HUES6 (cell line): ENCODE results near the gene AUH.

ENCODE experiments used
- H3K27ac ChIP-seq: 2 replicates; pipeline ENCODE4 v1.7.0; 2013; ENCODE audit warnings: low read depth, mild to moderate bottlenecking, low read length, inconsistent platforms
- H3K27me3 ChIP-seq: 2 replicates; pipeline ENCODE4 v1.6.1; 2013; ENCODE audit warnings: low read length; ENCODE audit not compliant: control insufficient read depth, insufficient read depth
- H3K36me3 ChIP-seq: 2 replicates; pipeline ENCODE4 v1.6.1; 2013; ENCODE audit warnings: low read length; ENCODE audit not compliant: control insufficient read depth, insufficient read depth
- H3K4me1 ChIP-seq: 2 replicates; pipeline ENCODE4 v1.6.1; 2013; ENCODE audit warnings: low read length; ENCODE audit not compliant: control insufficient read depth, insufficient read depth
- H3K4me3 ChIP-seq: 2 replicates; pipeline ENCODE4 v1.5.1; 2013; ENCODE audit warnings: low read depth, low read length
- H3K9ac ChIP-seq: one replicate; pipeline ENCODE4 v1.6.1; 2013; ENCODE audit warnings: mild to moderate bottlenecking, low read length
- H3K9me3 ChIP-seq: 2 replicates; pipeline ENCODE4 v1.6.1; 2013; ENCODE audit warnings: low read depth, low read length; ENCODE audit not compliant: control insufficient read depth, insufficient read depth

The AUH gene

GRCh38 chr9:91177661-91178280, 183.9 kb downstream of the AUH start:
- Histone ChIP-seq H3K27me3 (no peaks in the 10 kb centered on the region), H3K27ac (no peak overlapping the region), H3K4me1 (no peaks in the 10 kb centered on the region), H3K4me3 (no peak overlapping the region), H3K9me3 (no peaks in the 10 kb centered on the region), H3K36me3 (no peaks in the 10 kb centered on the region), H3K9ac (no peak overlapping the region)

- Histone ChIP-seq H3K4me1 (no peaks in the 10 kb centered on the region), H3K27ac (no peak overlapping the region), H3K9ac (no peak overlapping the region)
Observed at GRCh38 chr9:91177081-91177480, 184.6 kb downstream of the AUH start.

GRCh38 chr9:91176426-91176825, 185.3 kb downstream of the AUH start:
- no peak overlapping the region for H3K9ac ChIP-seq
- no peaks in the 10 kb centered on the region for H3K36me3 ChIP-seq
- no peak overlapping the region for H3K4me3 ChIP-seq
- no peaks in the 10 kb centered on the region for H3K9me3 ChIP-seq
- H3K4me1 ChIP-seq: no peaks in the 10 kb centered on the region
- no peaks in the 10 kb centered on the region for H3K27me3 ChIP-seq
- no peak overlapping the region for H3K27ac ChIP-seq

More at GRCh38 chr9:91177081-91177480, 184.6 kb downstream of the AUH start:
- H3K36me3 ChIP-seq: no peaks in the 10 kb centered on the region
- no peaks in the 10 kb centered on the region for H3K27me3 ChIP-seq
- H3K9me3 ChIP-seq: no peaks in the 10 kb centered on the region
- H3K4me3 ChIP-seq: no peak overlapping the region

DNA sequence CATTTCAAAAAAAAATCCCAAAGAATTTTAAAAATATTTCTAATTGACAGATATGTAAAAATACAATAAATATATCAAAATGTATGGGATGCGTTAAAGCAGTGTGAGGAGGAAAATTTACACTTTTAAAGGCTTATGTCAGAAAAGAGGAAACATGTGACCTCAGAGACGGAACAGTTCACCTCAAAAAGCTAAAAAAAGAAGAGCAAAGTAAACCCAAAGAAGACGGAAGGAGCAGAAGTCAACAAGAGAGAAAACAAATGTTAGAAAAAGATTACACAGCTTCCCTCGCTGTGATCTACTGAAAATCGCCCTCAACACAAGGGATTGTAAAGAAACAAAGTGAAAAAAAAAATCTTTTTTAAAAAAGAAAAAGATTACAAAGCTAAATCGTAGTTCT, 186.9 kb downstream of the AUH start:
- Histone ChIP-seq H3K4me1 (no peaks in the 10 kb centered on the region), H3K27me3 (no peaks in the 10 kb centered on the region), H3K9ac (no peak overlapping the region), H3K4me3 (no peak overlapping the region), H3K36me3 (no peaks in the 10 kb centered on the region), H3K9me3 (peaks cover 11% of the 10 kb centered on the region; the same call in 1 of the 2 replicates), H3K27ac (no peak overlapping the region)

- Histone ChIP-seq H3K27ac (no peak overlapping the region), H3K36me3 (no peaks in the 10 kb centered on the region), H3K9me3 (peaks cover 11% of the 10 kb centered on the region; the same call in 1 of the 2 replicates), H3K27me3 (no peaks in the 10 kb centered on the region), H3K4me3 (no peak overlapping the region), H3K9ac (no peak overlapping the region), H3K4me1 (no peaks in the 10 kb centered on the region)
Observed at GRCh38 chr9:91172329-91172728, 189.4 kb downstream of the AUH start.

- H3K4me1 ChIP-seq: no peaks in the 10 kb centered on the region
- H3K9ac ChIP-seq: no peak overlapping the region
- peaks cover 11% of the 10 kb centered on the region; the same call in 1 of the 2 replicates for H3K9me3 ChIP-seq
- H3K27ac ChIP-seq: no peak overlapping the region
- no peaks in the 10 kb centered on the region for H3K27me3 ChIP-seq
- H3K4me3 ChIP-seq: no peak overlapping the region
- no peaks in the 10 kb centered on the region for H3K36me3 ChIP-seq
Observed at GRCh38 chr9:91170951-91171350, 190.8 kb downstream of the AUH start.

DNA sequence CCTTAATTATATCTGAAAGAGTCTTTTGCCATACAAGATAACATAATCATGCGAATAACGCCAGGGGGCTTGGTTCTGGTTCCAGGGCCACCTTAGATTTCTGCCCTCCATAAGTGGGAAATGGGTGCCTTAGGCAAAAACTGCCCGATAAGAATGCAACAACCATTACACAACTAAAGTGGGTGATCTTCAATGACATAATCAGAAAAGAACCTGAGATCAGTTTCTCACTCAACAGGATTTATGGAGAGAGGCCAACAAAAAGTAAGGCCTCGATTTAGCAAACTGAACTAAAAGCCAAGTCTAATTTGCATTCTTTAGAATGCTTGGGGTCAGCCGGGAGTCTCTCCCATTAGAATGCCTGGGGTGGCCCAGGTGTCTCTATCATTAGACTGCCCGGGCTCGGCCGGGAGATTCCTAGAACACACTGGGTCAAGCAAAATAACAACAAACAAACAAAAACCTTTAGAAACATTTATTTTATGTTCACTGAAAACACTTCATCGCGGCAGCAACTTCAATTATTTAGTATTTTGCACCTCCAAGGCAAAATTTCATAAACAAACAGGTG, 194.8 kb downstream of the AUH start:
- H3K27ac ChIP-seq: no peak overlapping the region
- H3K9ac ChIP-seq: no peak overlapping the region
- peaks cover 12% of the 10 kb centered on the region for H3K4me1 ChIP-seq
- no peak overlapping the region for H3K4me3 ChIP-seq
- H3K27me3 ChIP-seq: no peaks in the 10 kb centered on the region
- peaks cover 11% of the 10 kb centered on the region; the same call in 1 of the 2 replicates for H3K9me3 ChIP-seq
- no peaks in the 10 kb centered on the region for H3K36me3 ChIP-seq

DNA sequence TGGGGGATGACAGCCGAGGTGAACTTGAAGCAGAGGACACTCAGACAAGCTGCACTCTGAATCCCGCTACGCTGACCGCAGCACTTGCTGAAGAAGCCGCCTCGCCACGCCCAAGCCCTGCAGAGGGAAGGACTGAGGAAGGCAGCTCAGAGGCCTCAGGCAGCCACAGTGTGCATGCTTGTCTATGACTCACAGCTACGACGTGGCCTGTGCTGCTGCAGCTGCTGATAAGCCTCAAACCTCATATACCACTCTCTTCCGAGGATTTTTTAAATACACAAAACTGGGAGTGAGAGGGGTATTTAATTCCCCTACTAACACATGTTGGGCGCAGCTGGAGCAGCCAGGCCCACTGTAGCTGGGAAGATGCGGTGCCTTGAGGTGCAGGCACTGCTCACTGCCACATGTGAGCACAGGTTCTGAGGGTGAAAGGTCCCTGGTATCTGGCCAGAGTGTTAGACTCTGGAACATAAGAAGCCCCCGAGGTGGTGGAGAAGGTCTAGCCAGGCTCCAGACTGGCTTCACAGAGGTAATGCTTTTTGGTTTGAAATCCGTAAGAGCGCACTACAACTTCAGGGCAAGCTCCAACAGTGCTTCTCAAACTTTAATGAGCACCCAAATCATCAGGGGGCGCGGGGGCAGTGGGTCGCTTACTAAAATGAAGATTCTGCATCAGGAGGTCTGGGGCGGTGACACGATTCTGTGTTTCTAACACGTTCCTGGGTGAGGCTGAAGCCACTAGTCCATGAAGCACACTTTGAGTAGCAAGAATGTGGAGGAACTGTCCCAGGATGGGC, 196.8 kb downstream of the AUH start:
- Histone ChIP-seq H3K27ac (no peak overlapping the region), H3K4me1 (peaks cover 12% of the 10 kb centered on the region), H3K27me3 (no peaks in the 10 kb centered on the region), H3K36me3 (no peaks in the 10 kb centered on the region), H3K9ac (no peak overlapping the region), H3K4me3 (no peak overlapping the region), H3K9me3 (no peaks in the 10 kb centered on the region)
